ENCODE results near the gene DCC.

The DCC gene

DNA sequence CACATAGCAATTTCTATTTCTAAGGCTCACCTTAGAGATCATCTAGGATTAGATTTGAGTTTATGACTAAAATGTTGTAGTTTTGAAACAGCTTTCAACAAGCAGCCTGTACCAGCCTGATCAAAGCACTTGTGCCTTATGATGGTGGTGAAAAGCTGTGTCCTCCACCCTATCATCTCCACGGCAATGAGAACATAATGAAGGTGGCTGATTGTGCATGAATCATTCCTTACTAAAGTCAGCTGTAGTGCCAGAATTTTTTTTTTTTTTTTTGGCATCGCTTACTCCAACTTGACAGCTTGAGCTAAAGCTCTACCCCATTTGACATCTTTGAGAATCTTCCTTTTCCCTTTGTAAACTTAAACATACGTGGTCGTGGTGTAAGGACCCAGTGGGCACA, 86.0 kb downstream of the DCC start:
- no peak for DNase-seq (ENCODE audit: low read depth)

DNA sequence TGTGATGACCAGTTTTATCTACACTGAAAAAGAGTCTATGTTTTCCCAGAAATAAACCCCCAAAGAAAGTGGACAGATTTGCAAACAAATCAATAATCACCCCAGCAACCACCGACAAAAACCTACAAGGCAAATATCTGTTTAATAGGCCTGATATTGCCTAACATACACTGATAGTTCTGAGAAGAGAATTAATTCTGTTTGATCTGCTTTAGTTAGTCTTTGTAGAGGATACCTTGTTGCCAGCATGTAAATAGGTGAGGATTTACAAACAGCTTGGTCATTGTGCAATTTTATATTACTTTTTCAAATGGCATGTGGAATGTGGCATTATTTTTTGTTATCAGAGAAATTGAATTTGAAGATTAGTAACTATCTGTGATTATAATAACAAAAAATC, 86.5 kb downstream of the DCC start:
- no peak for DNase-seq (ENCODE audit: low read depth)

DNA sequence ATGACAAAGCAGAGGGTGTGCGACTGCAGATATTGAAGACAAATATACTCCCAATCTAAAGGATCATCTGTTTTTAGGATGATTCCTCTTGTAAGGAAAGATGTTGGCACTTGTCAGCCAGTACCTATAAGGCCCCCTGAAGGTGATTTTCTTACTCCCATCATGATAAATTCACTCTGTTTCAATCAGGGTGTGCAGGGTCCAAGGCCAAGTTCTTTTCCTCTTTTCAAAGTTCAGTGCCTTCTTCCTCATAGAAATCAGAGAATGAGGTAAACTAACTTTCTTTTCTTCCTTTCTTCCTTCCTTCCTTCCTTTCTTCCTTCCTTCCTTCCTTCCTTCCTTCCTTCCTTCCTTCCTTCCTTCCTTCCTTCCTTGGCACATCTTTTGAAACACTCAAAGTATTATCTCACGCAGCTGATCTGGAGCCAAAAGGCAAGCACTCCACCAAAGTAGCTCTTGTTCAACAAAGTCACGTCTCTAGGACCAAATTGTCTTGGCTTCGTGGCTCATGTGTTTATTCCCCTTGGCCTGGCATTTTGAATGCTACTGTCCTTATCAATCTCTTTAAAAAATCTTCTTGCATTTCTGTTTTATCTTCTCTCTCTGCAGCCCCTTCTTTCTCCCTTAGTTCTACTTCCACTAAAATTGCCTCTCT, 87.7 kb downstream of the DCC start:
- no peak for DNase-seq (ENCODE audit: low read depth)

DNA sequence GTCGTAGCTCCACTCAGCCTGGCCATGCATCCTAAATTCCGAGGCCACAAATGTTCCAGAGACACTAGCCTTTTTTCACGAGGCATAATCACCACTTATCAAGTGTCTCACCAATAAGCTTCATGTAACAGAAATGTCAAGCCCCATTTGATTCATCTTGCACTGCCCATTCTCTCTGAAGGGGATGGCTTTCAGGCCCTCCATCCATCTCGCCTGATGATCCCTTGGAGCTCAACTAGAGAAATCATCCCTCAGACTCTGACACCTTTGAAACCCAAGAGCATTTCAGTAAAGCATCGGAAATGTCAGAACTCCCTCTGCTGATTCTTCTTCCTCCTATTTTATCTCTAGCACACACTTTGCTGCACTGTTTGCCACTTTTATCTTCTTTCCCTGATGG, 91.7 kb downstream of the DCC start:
- DNase-seq (ENCODE audit: low read depth): no peak

DNA sequence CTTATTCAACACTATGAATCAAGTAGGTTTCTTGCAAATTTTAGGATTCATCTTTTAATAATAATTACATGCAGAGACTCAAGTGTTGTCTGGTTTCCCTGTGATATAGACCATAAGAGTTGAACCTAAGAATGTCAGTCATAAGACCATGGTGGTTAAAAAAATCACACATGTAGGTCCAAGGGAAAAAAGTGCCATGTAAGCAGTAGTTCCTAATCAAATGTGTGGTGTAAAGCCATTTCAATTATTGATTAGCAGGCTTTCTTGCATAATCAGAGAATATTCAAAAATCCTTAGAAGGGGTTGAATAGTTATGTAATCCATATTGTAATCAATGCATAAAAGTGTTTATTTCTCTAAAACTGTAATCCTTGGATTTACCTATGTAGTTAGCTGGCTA, 93.8 kb downstream of the DCC start:
- no peak for DNase-seq (ENCODE audit: low read depth)

DNA sequence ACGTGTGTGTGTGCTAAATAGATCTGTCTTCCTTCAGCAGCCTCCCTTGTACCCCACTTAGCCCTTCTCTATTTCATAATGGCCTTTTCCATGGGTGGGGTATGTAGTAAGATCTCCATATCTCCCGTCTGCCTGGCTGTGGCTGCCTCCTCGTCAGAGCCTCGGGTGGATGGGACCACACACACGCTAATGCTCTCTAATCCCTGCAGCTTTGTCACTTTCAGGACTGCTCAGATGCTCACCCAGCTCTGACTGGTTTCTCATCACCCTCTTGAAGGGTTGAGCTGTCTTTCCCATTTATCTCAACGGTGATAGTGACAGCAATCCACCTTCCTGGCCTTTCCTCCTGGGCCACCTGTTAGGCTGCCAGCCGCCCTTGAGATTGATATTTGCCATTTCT, 95.3 kb downstream of the DCC start:
- DNase-seq (ENCODE audit: low read depth): no peak

DNA sequence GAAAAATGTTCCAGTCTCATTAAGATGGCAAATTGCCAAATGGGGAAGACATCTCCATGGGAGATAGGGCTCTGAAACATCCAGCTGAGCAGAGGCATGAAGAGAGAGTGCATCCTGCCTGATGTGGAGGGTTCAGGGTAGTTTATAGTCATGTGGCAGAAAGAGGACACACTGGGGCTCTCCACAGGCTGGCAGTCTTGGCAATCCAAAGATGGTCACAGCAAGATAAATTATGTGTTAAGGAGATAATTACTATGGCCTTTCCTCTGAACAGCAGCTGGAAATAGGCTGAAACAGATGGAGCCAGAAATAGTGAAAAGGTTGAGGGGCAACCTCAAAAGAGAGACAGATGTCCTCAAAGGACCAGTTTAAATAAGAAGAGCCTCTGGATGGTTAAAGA, 97.2 kb downstream of the DCC start:
- DNase-seq (ENCODE audit: low read depth): no peak

DNA sequence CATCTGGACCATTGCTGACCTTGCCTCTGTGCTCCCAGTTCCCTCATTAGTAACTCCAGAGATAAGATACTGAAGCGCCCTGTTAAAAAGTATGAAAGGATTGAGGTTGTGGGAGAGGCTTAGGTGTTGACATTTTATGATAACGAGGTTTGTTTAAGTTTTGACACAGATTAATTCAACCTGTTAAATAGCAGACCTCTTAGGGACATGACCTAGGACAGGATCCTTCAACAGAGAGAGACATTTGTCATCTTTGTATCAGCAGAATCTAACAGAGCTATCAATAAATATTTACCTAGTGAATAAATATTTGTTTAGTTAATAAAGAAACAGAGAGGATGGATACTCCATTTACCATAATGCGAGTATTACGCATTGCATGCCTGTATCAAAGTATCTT, 99.5 kb downstream of the DCC start:
- no peak for DNase-seq (ENCODE audit: low read depth)

DNA sequence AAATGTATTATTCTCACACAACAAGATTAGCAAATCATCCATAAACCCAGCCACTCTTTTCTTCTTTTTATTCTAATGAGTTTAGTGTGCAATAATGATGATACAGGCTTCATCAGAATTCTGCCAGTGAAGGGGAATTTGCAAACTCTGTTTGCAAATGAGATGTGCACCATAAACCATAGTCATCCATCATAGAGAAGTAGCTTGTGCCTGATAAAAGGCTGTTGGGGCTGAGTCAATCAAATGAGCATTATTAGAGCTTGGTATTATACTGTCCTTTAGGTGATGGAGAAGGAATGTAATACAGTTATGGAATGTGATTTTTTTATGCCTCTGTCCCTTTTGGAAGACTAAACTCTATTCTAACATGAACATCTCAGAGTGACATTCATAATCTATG, 101.8 kb downstream of the DCC start:
- DNase-seq (ENCODE audit: low read depth): no peak

DNA sequence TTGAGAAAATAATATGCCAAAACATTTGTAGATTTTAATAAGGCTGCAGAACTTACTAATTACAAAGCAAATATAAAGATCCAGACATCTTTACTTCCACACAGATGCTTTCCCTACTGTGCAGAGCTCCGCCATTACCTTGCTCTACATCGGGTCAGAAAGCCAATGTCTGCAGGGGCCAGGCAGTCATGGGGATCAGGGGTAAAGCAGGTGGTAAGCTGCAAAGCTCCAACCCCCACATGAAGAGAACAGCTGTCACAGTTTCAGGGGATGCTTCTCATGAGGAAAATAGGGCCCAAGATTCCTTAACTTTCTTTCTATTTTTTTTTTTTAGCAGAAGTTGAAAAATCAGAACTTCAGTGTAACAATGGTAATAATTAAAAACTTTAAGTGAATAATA, 102.7 kb downstream of the DCC start:
- no peak for DNase-seq (ENCODE audit: low read depth)

DNA sequence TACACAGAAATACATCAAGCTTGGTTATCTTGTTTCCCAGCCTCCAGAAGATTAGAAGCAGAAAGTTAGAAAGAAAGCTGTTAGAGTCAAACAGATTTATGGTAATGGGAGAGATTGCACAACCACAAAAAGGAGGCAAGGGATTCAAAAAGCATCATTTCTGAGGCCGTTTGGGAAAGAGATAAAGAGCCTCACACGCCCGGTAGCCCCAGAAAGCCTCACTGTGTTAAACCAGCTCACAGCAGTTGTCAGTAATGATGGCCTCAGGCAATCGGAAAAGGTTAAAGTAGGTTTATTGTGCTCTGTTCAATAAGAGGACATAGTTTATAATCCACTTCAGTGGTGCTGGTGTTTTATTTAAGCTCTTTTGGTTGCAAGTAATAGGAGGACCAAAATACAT, 111.3 kb downstream of the DCC start:
- DNase-seq (ENCODE audit: low read depth): no peak

DNA sequence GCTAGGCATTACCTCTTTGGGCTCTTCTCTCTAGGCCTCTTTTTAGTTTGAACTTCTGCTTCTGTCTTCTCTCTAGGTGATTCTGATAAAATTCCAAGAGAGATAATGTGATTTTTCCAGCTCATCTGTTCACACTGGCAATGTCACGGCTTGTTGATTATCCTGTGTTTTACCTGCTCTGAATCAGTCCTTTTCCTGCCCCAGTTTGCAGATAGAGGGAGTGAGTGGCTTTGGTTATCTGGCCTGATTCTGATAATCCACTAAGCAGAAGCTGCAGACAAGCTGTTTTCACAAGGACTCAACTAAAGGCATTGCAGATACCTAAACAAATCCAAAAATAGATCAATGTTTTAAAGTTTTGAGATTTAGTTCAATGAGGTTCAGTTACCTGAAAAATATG, 111.9 kb downstream of the DCC start:
- DNase-seq (ENCODE audit: low read depth): no peak

DNA sequence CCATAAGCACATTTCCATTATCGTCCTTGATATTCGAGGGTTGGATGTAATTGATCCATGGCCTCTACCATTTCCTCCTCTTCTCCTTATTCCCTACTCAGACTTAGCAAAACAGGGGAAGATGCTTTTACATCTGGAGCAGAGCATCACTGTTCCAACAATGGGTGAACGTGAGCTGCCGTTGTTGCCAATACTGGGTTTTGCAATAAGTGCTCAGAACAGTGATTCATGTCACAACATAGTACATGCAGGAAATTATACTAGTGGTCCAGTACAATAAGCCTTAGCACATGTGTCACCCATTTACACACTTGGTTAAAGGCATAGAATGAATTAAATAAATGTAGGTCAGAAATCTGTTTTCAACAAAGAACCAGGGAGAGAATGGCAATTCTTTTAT, 112.4 kb downstream of the DCC start:
- DNase-seq (ENCODE audit: low read depth): no peak

DNA sequence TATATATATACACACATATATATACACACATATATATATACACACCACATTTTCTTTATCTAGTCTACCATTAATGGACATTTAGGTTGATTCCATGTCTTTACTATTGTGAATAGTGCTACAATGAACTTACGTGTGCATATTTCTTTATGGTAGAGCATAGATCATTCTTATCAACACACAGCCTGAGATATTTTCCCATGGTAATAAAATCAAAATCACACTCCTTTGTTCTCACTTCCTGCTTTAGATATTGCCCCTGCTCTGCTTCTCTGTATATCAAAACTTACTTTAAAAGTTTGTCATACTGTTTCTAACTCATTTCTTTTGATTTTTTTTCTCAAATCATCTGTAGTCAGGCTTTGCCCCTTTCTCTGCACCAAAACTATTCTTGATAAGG, 119.9 kb downstream of the DCC start:
- DNase-seq (ENCODE audit: low read depth): no peak

DNA sequence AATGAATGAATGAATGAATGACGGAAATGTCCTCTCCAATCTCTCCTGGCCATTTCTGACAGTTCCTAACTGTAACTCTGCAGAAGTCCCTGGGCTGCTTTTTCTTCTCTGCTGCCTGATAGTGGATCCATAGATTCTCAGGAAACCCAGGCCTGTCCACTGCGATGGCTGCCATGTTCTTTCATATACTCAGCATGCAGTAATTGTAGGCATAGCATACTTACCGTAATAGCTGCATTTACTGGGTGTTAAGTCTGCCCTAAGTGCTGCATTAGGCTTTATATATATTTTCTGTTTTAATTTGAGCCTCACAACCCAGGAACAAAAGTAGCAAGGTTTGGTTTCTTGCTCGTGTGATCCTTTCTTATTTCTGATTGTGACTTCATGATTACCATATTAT, 122.9 kb downstream of the DCC start:
- no peak for DNase-seq (ENCODE audit: low read depth)

DNA sequence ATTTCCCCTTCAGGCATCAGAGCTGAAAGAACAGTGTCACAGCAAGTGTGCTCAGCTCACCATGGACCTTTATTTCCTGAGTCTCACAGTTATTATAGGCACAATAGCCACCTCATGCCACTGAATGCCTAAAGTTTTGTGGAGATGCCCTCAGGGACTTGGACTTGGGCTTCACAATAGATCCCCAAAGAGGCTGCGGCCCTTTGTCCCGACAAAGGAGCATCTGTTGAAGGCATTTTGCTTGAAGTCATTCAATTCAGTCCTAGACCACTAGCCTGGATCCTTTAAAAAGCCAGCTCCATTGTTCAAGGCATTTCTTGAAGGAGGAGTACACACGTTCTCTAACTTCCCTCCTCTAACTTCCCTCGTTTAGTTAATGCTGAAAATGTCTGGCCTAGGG, 125.4 kb downstream of the DCC start:
- no peak for DNase-seq (ENCODE audit: low read depth)

DNA sequence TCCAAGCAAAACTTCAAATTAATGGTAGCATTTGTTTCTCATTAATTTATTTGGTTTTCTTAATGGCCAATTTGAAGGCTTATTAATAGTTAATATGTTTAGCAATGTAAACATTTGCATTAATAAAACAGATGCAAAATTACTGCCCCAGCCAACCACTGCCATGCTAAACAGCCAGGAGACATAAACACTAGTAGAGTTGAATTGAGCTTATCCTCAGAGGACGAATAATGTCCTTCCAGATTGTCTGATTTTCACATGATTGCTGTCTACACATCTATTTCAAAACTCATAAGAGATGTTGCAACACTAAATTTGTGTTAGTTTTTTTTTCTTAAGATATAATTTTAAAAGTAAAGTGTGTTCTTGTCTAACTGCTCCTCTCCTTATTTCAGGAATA, 128.5 kb downstream of the DCC start:
- DNase-seq (ENCODE audit: low read depth): no peak

DNA sequence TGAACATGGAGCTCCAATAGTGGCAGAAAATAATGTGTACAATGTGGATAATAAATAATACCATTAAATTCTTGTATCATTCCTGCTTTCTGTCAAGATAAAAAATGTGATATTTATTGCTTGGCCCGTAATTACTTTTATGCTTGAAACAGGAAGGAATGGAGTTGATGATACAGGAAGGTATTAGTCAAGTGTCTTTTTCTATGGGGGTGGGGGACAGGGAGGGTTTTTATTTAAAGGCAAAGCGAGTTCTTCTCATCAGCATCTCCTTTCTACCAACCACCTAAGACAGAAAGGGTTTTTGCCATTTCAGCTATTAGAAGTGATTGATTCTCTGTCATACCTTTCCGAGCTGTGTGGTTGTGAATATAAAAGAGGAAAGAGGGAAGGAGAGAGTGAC, 135.3 kb downstream of the DCC start:
- DNase-seq (ENCODE audit: low read depth): no peak

DNA sequence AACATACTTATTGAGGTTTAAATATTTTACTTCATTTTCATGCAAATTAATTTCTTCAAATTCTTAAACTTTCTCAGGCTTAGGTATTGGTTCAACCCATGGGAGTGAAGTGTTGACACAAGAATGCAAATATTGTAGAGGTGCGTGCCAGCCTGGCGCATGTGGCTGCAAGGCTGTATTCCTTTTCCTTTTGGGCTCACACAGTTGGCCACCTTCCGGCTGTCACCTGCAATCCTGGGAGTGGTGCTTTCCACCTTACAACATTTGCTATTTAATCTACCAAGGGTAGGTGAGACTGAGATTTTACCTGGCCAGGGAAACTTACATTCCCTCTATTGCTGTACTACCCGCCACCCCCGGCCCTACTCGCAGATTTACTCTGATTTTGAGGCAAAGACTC, 141.1 kb downstream of the DCC start:
- DNase-seq (ENCODE audit: low read depth): no peak

DNA sequence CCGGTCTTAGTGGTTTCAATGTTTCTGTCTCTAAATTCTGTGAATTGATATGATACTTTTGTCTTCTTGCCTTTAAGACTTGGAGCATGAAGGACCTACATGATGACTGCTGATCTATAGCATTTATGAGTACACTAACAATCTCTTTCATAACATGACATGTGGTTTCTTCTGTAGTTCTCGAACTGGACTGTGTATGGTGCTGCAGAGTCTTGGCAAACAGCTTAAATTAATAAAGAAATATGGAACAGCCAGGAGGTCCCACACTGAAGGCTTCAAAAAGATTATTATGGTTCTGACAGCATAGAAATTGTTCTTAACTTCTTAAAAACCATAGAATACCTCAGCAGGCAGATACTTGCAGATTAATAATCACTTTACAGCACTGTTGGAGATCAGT, 145.0 kb downstream of the DCC start:
- DNase-seq (ENCODE audit: low read depth): no peak

DNA sequence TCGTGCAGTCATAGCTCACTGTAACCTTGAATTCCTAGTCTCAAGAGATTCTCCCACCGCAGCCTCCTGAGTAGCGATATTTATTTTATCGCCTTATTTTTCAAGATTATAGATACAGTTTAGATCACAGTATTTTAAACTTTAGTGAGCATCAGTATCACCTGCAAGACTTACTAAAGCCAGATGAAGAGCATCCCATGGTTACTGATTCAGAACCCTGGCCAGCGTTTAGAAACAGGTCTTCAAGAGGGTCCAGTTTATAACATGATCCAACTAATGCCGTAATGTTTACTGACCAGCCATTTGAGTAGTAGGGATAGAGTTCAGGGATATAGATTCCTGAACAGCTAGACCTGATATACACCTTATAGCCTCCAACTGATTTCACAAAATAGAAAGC, 146.1 kb downstream of the DCC start:
- DNase-seq (ENCODE audit: low read depth): no peak

DNA sequence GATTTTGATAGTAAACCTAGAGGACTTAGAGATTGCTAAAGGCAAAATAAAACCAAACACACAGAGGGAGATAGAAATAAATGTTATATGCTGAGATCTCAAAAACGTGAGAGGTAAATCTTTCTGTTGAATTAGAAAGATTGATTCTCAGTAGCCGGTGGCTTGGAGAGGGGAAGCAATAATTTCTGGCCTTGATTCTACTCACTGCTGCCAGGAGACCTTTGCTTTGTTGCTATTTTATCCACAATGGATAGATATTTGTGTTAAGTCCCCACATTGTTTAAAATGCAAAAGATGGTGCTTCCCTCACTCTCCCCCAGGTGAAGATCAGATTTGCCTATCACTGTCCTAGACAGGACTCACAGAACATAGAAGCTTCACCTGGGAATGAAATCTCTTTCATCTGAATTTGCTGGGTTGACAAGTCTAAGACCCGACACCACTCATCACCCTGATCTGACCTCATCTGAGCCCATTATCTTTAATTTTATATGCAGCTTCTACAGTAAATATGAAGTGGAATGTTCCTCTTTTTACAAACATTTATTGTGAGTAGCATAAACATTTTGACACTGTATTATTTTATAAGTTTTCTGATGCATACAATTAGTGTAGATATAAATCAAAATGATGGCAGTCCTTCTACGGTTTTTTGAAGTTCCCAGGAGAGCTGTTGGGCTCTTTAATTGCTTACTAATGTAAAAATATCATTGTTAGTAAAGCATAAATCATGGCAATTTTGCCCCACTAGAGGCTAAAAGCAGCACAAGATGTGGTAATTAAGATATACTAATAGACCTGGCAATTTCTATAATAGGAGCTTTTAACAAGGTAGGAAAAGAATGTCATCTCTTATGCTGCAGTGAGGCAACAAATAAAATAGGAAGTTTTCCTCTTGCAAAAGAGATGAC, 149.7 kb downstream of the DCC start:
- no peak for DNase-seq (ENCODE audit: low read depth)

DNA sequence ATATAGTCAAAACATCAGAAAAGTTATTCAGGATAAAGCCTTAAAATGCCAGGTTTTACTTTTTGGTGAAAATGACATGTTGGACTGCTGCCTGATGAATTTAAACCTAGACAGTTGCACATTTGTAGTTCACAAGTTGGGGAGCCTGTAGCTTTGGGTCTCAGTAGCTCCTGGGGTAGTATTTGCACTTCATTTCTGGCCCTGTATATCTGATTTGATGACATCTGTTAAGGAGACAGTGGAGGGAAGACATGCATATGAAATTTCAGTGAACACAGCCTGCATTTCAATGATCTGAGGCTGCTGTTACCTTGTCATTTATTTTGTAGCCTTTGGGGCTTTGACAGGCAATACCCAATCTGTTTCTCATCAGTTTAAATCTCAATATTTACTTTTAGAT, 156.4 kb downstream of the DCC start:
- DNase-seq (ENCODE audit: low read depth): no peak

DNA sequence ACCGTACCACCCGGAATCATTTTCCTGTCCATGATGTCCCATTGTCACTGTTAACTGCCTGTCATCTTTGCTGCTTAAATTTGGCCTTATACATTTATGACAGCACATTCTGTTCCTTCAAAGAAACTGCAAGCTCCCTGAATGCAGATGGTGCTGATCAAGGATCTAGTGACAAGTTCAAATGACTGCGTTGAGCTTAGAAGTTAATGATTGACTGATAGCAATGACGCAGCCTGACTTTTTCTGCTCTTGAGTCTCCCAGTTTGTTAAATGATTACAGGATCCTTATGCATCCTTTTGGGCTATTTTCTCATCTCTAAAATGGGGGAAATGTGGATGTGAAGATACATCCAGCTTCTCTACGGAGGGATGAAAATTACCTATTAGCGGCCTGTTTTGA, 159.0 kb downstream of the DCC start:
- DNase-seq (ENCODE audit: low read depth): no peak

All from activated T-cell treated with anti-CD3 and anti-CD28 coated beads for 1 hour (primary cell).